ENCODE measurements around the gene LIN28B.

GRCh38 chr6:105043979-105044378, 87.1 kb downstream of the LIN28B start:
- TF ChIP-seq CTCF (IDR thresholded peaks at IDR 0.05; ENCODE audit: insufficient read depth, low read length): no peak
- no peak for TF ChIP-seq GABPA (IDR thresholded peaks at IDR 0.05; ENCODE audit: low read depth)
- TF ChIP-seq POLR2AphosphoS5 (IDR thresholded peaks at IDR 0.05; ENCODE audit: low read depth): no peak
- TF ChIP-seq SPI1 (IDR thresholded peaks at IDR 0.05; ENCODE audit: borderline replicate concordance, low read depth): no peak
- TF ChIP-seq REST (IDR thresholded peaks at IDR 0.05; ENCODE audit: insufficient replicate concordance, low read depth): no peak
